EH (cell line): ENCODE measurements around the gene UTP25.
"Not testable (repeated sequence)": the region's sequence is repeated elsewhere in the genome, so short reads cannot be mapped to it uniquely, and the experiment has no call there.

Experiments used
- DNase-seq: peaks from one replicate; pipeline ENCODE4 v3.0.0-alpha.2; 2015; ENCODE audit warnings: low read depth

Gene UTP25

DNA sequence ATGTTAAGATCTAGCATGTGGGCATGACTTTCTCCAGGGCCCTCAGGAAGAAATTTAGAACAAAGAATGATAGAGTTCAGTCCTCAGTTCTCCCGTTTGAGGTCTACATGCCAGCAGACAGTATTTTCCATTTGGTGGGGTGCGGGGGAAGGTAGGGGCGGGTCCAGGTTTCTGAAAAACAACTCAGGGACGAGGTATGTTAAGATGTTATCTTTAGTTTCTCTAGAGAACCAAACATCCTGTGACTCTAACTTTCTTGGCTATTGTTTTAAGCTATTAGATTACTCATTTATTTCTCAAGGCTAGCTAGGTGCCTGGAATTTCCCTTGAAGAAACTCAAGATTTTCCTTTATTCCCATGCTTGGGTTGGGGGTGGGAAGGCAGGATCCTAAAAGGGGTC lies 67.9 kb downstream of the UTP25 start:
- DNase-seq: peak; percentile 79

DNA sequence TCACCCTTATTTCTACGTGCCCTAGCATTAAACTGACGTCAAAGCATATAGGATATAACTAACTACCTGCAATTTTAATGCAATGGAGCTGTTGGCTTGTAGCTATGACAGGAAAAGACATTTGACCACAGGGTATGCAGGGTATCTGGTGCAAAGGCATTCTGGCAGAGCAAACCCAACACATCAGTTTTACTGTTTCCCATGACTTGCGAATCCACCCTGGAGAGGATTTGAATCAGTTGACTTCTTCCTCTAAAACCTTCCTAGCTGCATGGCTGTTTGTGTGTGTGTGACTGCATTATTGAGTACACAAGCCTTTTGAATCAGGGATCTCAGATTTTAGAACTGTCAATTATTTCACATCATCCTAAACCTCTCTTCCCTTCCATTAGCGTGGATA lies 68.6 kb downstream of the UTP25 start:
- peak; percentile 49 for DNase-seq

DNA sequence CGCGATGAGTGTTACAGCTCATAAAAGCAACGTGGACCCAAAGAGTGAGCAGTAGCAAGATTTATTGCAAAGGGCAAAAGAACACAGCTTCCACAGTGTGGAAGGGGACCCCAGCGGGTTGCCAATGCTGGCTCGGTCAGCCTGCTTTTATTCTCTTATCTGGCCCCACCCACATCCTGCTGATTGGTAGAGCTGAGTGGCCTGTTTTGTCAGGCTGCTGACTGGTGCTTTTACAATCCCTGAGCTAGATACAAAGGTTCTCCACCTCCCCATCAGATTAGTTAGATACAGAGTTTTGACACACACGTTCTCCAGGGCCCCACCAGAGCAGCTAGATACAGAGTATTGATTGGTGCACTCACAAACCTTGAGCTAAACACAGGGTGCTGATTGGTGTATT lies 70.5 kb downstream of the UTP25 start:
- not testable (repeated sequence) for DNase-seq

DNA sequence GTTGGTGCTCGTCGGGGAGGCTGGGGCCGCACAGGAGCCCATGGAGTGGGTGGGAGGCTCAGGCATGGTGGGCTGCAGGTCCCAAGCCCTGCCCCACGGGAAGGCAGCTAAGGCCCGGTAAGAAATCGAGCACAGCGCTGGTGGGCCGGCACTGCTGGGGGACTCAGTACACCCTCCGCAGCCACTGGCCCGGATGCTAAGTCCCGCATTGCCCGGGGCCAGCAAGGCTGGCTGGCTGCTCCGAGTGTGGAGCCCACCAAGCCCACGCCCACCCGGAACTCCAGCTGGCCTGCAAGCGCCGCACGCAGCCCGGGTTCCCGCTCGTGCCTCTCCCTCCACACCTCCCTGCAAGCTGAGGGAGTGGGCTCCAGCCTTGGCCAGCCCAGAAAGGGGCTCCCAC lies 71.1 kb downstream of the UTP25 start:
- not testable (repeated sequence) for DNase-seq

DNA sequence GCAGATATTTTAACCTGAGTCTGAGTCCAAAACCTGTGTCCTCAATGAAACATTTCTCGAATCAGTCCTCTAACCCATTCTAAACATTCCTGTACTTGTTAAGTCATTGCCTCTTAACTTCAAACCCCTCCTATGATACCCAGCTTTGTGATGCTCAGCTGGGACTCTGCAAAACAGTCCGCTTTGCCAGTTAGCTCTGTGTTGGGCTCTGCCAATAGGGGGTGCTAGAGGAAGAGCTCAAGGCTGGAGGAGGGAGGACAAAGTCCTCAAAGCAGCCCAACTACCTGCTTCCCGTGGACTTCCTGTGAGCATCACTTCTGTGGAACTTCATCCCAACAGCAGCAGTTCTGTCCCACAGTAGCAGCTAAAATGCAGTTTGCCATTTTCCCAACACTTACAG lies 72.2 kb downstream of the UTP25 start:
- DNase-seq: peak; percentile 7

DNA sequence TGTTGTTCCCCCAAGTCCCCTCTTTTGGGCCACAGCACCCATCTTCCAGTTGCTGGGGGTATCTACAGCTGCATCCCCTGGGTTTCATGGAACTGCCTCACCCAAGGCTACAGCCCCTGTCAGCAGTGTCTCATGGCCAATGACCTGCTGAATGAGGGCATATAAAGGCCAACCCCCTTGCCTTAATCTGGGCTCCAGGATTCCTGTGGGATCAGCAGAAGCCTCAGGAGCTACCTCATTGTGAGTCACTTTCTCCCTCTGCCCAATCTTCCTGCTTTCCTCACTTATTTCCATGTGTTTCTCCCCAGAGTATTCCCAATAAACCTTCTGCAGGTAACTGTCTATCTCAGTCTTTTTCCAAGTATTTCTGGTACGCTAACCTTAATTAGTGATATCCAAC lies 73.0 kb downstream of the UTP25 start:
- peak; percentile 79 for DNase-seq

DNA sequence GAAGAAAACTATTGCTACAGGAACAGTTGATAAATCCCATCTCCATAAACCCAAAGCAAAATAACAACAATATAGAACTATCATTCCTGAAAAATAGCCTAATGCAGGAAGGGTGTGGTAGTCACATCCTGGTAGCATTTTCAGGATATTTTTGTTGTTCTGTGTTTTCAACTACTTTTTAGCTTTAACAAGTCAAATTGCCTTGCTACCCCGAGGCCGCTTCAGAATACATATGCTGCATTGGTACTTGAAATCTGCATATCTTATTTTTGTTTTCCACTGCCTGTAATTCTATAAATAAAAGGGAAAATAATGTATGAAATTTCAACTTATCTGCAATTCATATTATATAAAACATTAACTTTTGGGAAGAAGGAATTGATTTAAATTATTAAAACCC lies 73.4 kb downstream of the UTP25 start:
- no peak for DNase-seq

DNA sequence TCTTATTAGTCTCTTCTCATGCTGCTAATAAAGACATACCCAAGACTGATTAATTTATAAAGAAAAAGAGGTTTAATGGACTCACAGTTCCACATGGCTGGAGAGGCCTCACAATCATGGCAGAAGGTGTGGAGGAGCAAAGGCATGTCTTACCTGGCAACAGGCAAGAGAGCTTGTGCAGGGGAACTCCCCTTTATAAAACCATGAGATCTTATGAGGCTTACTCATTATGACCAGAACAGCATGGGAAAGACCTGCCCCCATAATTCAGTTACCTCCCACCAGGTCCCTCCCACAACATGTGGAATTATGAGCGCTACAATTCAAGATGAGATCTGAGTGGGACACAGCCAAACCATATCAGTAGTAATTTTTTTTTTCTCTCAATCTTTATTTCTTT lies 77.0 kb downstream of the UTP25 start:
- not testable (repeated sequence) for DNase-seq
